Uterus (tissue), 2 donors: Measurements from ENCODE around the gene RBM26.

ENCODE experiments used
- POLR2A ChIP-seq, 2 donors: fragments of 450-650 bp; IDR thresholded peaks; one replicate each; pipeline ENCODE4 v1.6.1; 2016; ENCODE audit warnings: antibody characterized with exemption in 2 of 2, mild to moderate bottlenecking in 1 of 2, moderate library complexity in 1 of 2
- TF ChIP-seq, protein P1 (sequence below), 4 experiments: fragments of 200-600 bp in 2 of 4; fragments of 450-650 bp in 2 of 4; sonication (generic) in 2 of 4; IDR thresholded peaks; one replicate each; pipeline ENCODE4 v1.5.1; 2016 to 2019; ENCODE audit warnings: antibody characterized with exemption in 4 of 4, mild to moderate bottlenecking in 2 of 4, moderate library complexity in 1 of 4

- TF ChIP-seq, protein P1, sequence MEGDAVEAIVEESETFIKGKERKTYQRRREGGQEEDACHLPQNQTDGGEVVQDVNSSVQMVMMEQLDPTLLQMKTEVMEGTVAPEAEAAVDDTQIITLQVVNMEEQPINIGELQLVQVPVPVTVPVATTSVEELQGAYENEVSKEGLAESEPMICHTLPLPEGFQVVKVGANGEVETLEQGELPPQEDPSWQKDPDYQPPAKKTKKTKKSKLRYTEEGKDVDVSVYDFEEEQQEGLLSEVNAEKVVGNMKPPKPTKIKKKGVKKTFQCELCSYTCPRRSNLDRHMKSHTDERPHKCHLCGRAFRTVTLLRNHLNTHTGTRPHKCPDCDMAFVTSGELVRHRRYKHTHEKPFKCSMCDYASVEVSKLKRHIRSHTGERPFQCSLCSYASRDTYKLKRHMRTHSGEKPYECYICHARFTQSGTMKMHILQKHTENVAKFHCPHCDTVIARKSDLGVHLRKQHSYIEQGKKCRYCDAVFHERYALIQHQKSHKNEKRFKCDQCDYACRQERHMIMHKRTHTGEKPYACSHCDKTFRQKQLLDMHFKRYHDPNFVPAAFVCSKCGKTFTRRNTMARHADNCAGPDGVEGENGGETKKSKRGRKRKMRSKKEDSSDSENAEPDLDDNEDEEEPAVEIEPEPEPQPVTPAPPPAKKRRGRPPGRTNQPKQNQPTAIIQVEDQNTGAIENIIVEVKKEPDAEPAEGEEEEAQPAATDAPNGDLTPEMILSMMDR (IDR thresholded peaks at IDR 0.05): no peak
- TF ChIP-seq POLR2A (IDR thresholded peaks at IDR 0.05): no peak
These were observed 93.7 kb downstream of the RBM26 start for GRCh38 chr13:79312340-79312855.
